ENCODE results near the gene SPATA31A1.
"Not testable (repeated sequence)": the region's sequence is repeated elsewhere in the genome, so short reads cannot be mapped to it uniquely, and the experiment has no call there.

Gene SPATA31A1

DNA sequence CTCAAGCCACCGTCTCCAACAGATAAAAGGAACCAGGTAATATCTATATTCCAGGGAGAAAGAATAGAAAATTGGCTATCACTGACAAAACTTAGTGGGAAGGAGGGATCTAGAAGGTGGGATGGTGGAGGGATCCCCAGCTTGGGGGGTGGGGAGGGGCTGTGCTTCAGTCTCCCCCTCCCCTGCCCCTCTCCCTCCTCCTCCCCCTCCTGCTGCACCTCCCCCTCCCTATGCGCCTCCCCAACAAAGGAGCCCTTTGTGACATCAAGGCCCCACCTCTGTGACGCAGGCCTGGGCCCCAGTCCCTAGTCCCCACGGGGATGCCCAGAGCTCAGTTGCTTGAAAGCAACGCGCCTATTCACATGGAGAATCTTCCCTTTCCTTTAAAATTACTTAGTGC is at the start of gene SPATA31A1:
SPATA31A1 (plus strand) TSS at position 301 of the 400 bp plus-strand sequence; CDS start at position 363, 62 bp downstream.
- not testable (repeated sequence) for DNase-seq

DNA sequence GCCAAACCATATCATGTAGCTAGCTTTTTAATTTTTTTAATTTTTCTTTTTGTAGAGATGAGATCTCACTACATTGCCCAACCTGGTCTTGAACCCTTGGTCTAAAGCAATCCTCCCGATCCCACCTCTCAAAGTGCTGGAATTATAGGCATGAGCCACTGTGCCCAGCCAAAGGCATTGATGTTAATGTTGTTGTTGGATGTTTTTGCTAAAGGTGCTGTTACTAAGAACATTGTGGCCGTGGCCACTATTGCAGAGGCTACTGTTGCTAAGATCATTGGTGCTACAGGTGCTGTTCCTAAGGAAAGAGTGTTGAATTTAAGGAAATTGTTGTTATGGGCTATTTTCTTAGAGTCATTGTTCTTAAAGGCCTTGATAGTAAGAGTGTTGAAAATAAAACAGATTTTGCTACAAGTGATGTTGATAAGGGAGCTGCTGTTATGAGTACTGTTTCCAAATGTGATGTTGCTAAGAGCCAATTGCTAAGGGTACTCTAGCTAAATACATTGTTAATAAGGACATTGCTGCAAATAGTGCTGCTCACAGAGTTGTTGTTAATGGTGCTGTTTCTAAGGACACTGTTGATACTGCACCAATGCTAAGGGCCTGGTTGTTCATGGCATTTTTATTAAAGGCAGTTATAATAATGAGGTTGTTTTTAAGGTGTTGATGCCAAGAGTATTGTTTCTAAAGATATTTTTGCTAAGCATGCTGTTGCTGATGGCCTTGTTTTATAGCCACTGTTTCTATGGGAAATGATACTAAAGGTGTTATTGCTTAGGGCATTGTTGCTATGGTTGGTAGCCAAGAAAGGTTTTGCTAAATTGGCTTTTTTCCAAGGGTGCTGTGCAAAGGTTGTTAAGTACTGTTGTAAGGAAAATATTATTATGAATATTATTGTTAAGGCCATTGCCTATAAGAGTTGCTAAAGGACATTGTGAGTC is 52.1 kb downstream of the SPATA31A1 start:
- DNase-seq = not testable (repeated sequence)

DNA sequence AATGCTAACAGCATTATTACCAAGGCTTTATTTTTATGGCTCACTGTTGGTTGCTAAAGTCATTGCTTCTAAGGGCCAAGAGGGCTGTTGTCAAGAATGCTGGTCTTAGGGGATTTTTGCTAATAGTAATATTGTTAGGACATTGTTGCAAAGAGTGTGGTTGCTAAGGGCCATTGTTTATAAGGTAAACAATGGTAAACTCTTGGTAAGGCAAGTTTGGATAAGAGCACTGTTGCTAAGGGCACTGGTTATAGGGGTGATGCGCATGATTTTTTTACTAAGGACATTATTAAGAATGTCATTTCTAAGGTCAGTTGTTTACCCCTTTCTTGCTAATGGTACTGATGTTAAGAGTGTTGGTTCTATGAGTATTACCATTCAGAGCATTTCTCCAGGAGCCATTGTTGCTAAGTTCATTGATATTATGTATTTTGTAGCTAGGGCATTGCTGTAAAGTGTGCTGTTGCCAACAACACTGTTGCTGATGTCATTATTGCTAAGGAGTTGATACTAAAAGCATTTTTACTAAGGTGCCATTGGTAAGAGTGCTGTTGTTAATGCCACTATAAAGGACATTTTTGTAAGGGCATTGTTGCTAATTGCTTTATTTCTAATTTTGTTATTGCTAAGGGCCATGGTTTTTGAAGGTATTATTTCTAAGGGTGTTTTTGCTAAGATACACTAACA is 55.9 kb downstream of the SPATA31A1 start:
- DNase-seq = not testable (repeated sequence)

All from stimulated activated CD4-positive, alpha-beta T cell treated with anti-CD3 and anti-CD28 coated beads, Interleukin-4, amount 100 ng/mL, for 4 hours (primary cell).